ENCODE data around the gene ADAMTS9.

ADAMTS9 gene

DNA sequence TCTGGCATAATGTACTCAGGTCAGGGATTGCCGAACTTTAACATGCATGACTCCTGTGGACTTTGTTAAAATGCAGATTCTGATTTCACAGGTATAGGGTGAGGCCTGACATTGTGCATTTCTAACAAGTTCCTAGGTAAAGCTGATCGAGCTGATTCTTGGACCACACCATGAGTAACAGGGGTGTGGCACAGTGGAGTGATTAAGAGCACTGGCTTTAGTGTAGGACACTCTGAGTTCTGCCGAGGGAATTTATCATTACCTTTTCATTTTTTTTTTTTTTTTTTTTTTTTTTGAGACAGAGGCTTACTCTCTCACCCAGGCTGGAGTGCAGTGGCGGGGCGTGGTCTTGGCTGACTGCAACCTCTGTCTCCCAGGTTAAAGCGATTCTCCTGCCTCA lies 169.3 kb downstream of the ADAMTS9 start:
- no peak for DNase-seq (ENCODE audit: low spot score)
- TF ChIP-seq, protein P1, sequence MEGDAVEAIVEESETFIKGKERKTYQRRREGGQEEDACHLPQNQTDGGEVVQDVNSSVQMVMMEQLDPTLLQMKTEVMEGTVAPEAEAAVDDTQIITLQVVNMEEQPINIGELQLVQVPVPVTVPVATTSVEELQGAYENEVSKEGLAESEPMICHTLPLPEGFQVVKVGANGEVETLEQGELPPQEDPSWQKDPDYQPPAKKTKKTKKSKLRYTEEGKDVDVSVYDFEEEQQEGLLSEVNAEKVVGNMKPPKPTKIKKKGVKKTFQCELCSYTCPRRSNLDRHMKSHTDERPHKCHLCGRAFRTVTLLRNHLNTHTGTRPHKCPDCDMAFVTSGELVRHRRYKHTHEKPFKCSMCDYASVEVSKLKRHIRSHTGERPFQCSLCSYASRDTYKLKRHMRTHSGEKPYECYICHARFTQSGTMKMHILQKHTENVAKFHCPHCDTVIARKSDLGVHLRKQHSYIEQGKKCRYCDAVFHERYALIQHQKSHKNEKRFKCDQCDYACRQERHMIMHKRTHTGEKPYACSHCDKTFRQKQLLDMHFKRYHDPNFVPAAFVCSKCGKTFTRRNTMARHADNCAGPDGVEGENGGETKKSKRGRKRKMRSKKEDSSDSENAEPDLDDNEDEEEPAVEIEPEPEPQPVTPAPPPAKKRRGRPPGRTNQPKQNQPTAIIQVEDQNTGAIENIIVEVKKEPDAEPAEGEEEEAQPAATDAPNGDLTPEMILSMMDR (IDR thresholded peaks at IDR 0.05; ENCODE audit: extremely low read depth, missing control alignments) = no peak

DNA sequence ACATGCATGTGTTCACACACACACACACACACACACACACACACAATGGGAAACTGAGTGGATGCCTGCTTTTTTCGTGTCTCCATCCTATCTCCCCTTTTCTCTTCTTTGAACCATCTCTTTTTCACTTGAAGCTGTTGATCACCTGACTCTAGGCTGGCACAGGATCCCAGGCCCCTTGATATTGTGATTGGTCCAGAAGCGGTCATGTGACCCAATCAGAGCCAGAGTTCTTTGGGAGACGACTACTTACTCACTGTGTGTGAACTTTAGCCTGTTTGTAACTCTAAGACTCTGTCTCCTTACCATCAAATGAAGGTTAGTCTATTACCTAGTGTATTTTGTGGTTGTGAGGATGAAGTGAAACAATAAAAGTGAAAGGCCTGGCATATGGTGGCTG lies 172.9 kb downstream of the ADAMTS9 start:
- TF ChIP-seq, protein P1 (IDR thresholded peaks at IDR 0.05; ENCODE audit: extremely low read depth, missing control alignments) = no peak
- DNase-seq (ENCODE audit: low spot score) = no peak

DNA sequence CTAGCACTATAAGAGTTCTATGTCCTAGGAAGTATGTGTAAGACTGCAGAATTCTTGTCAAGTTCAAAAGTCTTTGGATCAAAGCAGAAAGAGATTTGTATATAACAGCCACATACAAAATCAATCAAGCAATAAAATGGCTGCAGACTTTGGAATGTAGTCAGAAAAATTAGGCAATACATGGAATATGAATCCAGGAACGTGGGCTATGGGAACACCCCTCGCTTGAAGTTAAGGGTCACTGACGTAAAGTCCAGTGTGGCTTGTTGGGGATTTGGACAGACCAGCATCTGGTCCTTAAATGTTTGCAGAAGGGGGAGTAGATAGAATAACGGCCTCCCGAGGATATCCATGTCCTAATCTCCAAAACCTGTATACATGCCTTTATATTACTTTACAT lies 178.6 kb downstream of the ADAMTS9 start:
- DNase-seq (ENCODE audit: low spot score) = no peak
- TF ChIP-seq, protein P1 (IDR thresholded peaks at IDR 0.05; ENCODE audit: extremely low read depth, missing control alignments) = no peak

DNA sequence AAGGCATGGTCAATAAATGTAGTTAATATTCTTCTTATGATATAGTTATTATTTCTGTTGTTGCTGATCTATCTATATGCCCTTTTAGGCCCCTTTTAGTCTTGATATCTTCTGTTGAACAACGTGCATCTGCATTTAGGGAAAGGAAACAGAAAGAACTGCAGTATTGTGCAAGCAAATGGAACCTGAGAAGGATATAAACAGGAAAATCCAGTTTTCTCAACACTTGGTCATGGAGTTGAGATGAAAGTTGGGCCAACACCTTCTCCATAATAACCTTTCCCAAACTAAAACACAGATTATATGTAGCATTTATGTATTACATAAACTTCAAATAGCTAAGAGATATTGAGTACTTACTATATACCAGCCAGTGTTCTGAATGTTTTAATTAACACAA lies 179.7 kb downstream of the ADAMTS9 start:
- TF ChIP-seq, protein P1 (IDR thresholded peaks at IDR 0.05; ENCODE audit: extremely low read depth, missing control alignments) = no peak
- no peak for DNase-seq (ENCODE audit: low spot score)

DNA sequence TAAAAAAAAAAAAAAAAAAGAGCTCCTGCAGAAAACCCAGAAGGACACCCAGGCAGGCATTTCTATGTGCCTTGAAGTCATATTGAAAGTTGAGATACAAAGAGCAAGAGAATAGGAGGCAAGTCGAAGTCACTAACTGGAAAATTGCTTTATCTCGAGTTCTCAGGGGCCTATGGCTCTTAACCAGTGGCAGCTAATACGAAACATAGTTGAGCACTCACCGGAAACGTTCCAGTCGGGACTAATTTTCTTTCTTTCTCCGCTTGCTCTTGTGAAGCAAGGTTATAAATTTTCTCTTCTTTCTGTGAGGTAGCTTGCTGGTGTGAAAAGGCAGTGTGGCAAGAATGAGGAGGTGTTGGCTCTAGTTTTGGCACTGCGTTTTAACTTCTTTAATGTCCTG lies 181.5 kb downstream of the ADAMTS9 start:
- TF ChIP-seq, protein P1 (IDR thresholded peaks at IDR 0.05; ENCODE audit: extremely low read depth, missing control alignments) = no peak
- no peak for DNase-seq (ENCODE audit: low spot score)

DNA sequence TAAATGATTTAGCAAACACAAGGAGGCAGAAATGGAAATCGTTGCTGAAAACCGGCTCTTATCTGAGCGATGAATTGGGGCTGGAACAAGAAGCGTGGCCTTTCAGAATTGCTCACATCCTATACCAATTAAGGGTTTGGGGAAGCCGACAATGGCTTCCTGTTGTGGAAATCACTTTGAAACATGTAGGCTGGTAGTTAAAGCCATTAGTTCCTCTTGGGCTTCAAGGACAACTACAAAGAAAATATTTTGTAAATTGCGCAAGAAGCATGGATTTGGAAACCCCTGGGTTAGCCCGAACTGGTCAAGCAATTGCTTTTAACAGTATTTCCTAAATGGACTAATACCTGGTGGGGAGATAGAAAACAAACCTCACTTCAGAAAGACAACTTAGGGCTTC lies 182.4 kb downstream of the ADAMTS9 start:
- TF ChIP-seq, protein P1 (IDR thresholded peaks at IDR 0.05; ENCODE audit: extremely low read depth, missing control alignments) = no peak

DNA sequence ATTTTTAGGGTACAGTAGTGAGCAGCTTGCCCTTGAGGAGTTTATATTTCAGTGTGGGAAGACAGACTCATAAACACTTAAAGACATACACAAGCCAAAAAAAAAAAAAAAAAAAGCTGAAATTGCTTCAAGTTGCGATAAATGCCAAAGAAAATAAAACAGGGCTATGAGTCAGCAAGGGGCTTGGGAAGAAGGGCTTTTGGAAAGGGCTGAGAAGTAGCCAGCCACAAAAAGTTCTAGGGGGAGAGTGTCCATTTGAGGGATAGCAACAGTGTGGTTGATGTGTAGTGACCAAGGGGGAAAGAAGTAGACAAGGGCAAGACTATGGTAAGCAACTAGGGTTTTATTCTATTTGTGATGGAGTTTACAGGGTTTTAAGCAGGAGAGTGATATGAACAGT lies 185.5 kb downstream of the ADAMTS9 start:
- TF ChIP-seq, protein P1 (IDR thresholded peaks at IDR 0.05; ENCODE audit: extremely low read depth, missing control alignments) = no peak
- no peak for DNase-seq (ENCODE audit: low spot score)

More for the DNA sequence above, 182.4 kb downstream of the ADAMTS9 start:
- DNase-seq (ENCODE audit: low spot score) = no peak

All from GM20000 (cell line).